CD8-positive, alpha-beta memory T cell (primary cell): ENCODE measurements around the gene SH3GLB2. TPM values are rescaled to one million over a fixed set of nuclear protein-coding genes. Genes with fewer than 3 reads are reported as not detected.

Experiments
- CTCF ChIA-PET: fragments of 350-600 bp; sonication (Branson Sonifier 250); formaldehyde crosslinking; loops from one replicate; lab custom pipeline; 2021; ENCODE audit warnings: antibody characterized with exemption; lab: Charles Lee
- POLR2A ChIA-PET: fragments of 350-600 bp; sonication (Branson Sonifier 250); formaldehyde crosslinking; loops from one replicate; lab custom pipeline; 2021; ENCODE audit warnings: antibody characterized with exemption; lab: Charles Lee
- DNase-seq, 5 donors: peaks; one replicate each; pipeline versions ENCODE4 v3.0.0 to v3.0.0-alpha.2; 2020 to 2022; ENCODE audit warnings: mixed read lengths in 1 of 5
- H3K27ac ChIP-seq: one replicate; pipeline ENCODE4 v1.7.0; 2013; ENCODE audit warnings: low read depth, mild to moderate bottlenecking, low read length, moderate library complexity
- H3K27me3 ChIP-seq: 2 replicates; pipeline ENCODE4 v1.7.0; 2013; ENCODE audit warnings: low read length, mild to moderate bottlenecking; ENCODE audit not compliant: insufficient read depth, poor library complexity, severe bottlenecking
- H3K36me3 ChIP-seq: 2 replicates; pipeline ENCODE4 v1.7.0; 2013; ENCODE audit warnings: mild to moderate bottlenecking, low read length, moderate library complexity; ENCODE audit not compliant: insufficient read depth
- H3K4me1 ChIP-seq: 2 replicates; pipeline ENCODE4 v1.7.0; 2013; ENCODE audit warnings: mild to moderate bottlenecking, low read length, moderate library complexity; ENCODE audit not compliant: insufficient read depth
- H3K4me3 ChIP-seq: 2 replicates; pipeline ENCODE4 v1.7.0; 2013; ENCODE audit warnings: mild to moderate bottlenecking, low read length
- H3K9me3 ChIP-seq: 2 replicates; pipeline ENCODE4 v1.7.0; 2013; ENCODE audit warnings: mild to moderate bottlenecking, low read length
- H3K27ac Mint-ChIP-seq, 8 donors: one replicate each; pipeline ENCODE4 v1.8.0; 2020 to 2021; ENCODE audit warnings: mixed read lengths in 8 of 8, mild to moderate bottlenecking in 6 of 8, inconsistent platforms in 3 of 8, moderate library complexity in 3 of 8
- H3K27me3 Mint-ChIP-seq, 2 donors: one replicate each; pipeline ENCODE4 v1.8.0; 2020 to 2021; ENCODE audit warnings: mixed read lengths in 2 of 2, mild to moderate bottlenecking in 1 of 2, moderate library complexity in 1 of 2
- H3K36me3 Mint-ChIP-seq, 3 donors: one replicate each; pipeline ENCODE4 v1.8.0; 2020 to 2021; ENCODE audit warnings: mixed read lengths in 3 of 3, inconsistent platforms in 1 of 3, mild to moderate bottlenecking in 1 of 3
- H3K4me1 Mint-ChIP-seq, 3 donors: one replicate each; pipeline ENCODE4 v1.8.0; 2020 to 2021; ENCODE audit warnings: mixed read lengths in 3 of 3, inconsistent platforms in 1 of 3, mild to moderate bottlenecking in 1 of 3
- H3K4me3 Mint-ChIP-seq, 7 donors: one replicate each; pipeline ENCODE4 v1.8.0; 2020 to 2021; ENCODE audit warnings: mixed read lengths in 7 of 7, mild to moderate bottlenecking in 6 of 7, moderate library complexity in 4 of 7, inconsistent platforms in 2 of 7
- H3K9me3 Mint-ChIP-seq, 5 donors: one replicate each; pipeline ENCODE4 v1.8.0; 2020 to 2022; ENCODE audit warnings: mixed read lengths in 5 of 5, mild to moderate bottlenecking in 3 of 5, moderate library complexity in 2 of 5, inconsistent platforms in 1 of 5
- polyA plus RNA-seq: library from polyadenylated mRNA; unstranded; fragments of 300-500 nt; fragmentation: Illumina TruSeq; gene quantifications from one replicate; pipeline ENCODE4 v1.2.3, GENCODE V29; 2021
- total RNA-seq, 2 experiments: library from RNA; stranded (reverse); gene quantifications; one replicate each; pipeline ENCODE4 v1.2.3, GENCODE V29; 2021

SH3GLB2 gene
- total and polyA plus RNA-seq, 3 experiments from 2014 or later = 36.2 to 58.3 (median 55.0) TPM

DNA sequence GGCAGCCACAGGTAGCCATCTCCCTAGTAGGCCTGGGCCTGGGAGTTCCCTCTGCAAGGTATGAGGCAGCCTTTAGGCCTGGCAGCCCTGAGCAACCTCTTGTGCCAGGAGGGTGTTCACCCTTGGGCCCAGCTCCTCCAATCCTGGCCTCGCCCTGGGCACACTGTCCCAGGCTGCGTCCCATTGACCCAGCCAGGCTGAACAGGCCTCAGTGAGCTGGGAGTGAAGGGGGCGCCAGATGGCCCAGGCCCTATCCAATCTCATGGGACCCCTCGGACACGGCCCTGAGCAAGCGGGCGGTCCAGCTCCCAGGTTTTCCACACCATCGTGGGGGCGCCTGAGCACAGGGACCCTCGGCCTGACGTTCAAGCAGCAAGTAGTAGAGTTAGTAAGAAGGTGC, 14.5 kb downstream of the SH3GLB2 start:
- H3K27ac ChIP-seq = no peak overlapping the region
- ChIA-PET CTCF (interaction anchor here (0.9 kb wide), 1 partner anchor 437 kb away, joined by 3 read pairs; no protein-coding TSS in a partner anchor), POLR2A (no interaction called here)
- Mint-ChIP-seq H3K27ac (peak overlapping the region in 1 of 8 donors; percentile 72), H3K27me3 (no peaks in the 10 kb centered on the region), H3K4me1 (no peaks in the 10 kb centered on the region), H3K36me3 (peaks cover 0 to 76% (median 4%) of the 10 kb centered on the region in 3 donors), H3K9me3 (no peaks in the 10 kb centered on the region), H3K4me3 (no peak overlapping the region)
- no peaks in the 10 kb centered on the region for H3K9me3 ChIP-seq
- DNase-seq = no peak
- no peaks in the 10 kb centered on the region for H3K27me3 ChIP-seq
- H3K36me3 ChIP-seq = peaks cover 6% of the 10 kb centered on the region
- no peaks in the 10 kb centered on the region for H3K4me1 ChIP-seq
- H3K4me3 ChIP-seq = no peak overlapping the region

DNA sequence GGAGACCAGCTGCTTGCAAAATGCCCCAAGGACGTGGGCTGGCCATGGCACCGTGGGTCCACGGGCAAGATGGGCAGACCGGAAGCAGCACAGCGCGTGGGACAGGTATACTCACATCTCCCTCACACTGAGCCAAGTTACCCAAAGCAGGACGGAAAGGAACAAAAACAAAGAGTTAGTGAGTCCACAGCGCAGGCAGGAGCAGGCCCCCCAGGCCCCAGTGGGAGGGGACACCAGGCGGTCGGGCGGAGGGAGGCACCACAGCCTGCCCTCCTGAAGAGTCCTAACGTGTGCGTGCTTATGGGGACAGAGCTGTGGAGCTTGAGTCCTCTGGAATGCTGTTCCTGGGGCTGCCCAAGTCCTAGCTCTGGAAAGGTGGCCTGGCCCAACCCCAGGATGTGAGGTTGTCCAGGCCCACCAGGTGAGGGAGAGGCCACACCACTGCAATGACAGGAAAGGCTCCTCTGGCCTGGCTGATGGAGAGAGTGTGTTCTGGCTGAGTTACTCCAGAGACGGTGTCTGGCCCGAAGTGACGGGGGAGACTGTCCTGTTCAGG, 15.2 kb downstream of the SH3GLB2 start:
- H3K27me3 Mint-ChIP-seq = no peaks in the 10 kb centered on the region
- H3K27ac ChIP-seq = no peak overlapping the region
- no peaks in the 10 kb centered on the region for H3K27me3 ChIP-seq
- CTCF ChIA-PET = no interaction called here
- no peaks in the 10 kb centered on the region for H3K9me3 Mint-ChIP-seq
- no peak overlapping the region for H3K4me3 Mint-ChIP-seq
- no peak for DNase-seq
- H3K4me1 ChIP-seq = no peaks in the 10 kb centered on the region
- H3K36me3 Mint-ChIP-seq = peaks cover 0 to 75% (median 4%) of the 10 kb centered on the region in 3 donors
- peaks cover 6% of the 10 kb centered on the region for H3K36me3 ChIP-seq
- POLR2A ChIA-PET = no interaction called here
- no peaks in the 10 kb centered on the region for H3K4me1 Mint-ChIP-seq
- H3K27ac Mint-ChIP-seq = peak overlapping the region in 3 of 8 donors; percentile 29 to 59 (median 46)
- no peaks in the 10 kb centered on the region for H3K9me3 ChIP-seq
- H3K4me3 ChIP-seq = no peak overlapping the region

DNA sequence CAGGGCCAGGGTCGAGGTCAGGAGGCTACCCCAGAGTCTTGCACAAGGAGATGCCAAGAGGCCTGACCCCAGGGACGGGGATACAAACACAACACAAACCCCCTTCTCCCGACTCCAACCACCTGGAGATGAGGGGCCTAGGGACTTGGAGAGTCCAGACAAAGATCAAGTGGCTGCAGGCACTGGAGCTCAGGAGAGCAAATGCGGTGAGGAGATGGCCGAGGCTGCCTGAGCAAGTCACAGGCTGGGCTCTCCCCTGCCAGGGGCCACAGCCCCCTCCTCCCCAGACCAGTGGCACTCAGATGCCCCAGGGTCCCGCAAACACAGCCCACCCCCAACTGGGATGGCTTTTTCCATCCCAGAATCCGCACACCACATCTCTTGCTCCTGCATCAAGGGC, 15.8 kb downstream of the SH3GLB2 start:
- Histone ChIP-seq H3K4me1 (no peaks in the 10 kb centered on the region), H3K4me3 (no peak overlapping the region), H3K9me3 (no peaks in the 10 kb centered on the region), H3K27me3 (no peaks in the 10 kb centered on the region), H3K27ac (no peak overlapping the region), H3K36me3 (peaks cover 6% of the 10 kb centered on the region)
- Mint-ChIP-seq H3K9me3 (no peaks in the 10 kb centered on the region), H3K27ac (peak overlapping the region in 1 of 8 donors; percentile 81), H3K4me3 (no peak overlapping the region), H3K4me1 (no peaks in the 10 kb centered on the region), H3K27me3 (no peaks in the 10 kb centered on the region), H3K36me3 (peaks cover 0 to 78% (median 4%) of the 10 kb centered on the region in 3 donors)
- POLR2A ChIA-PET = no interaction called here
- CTCF ChIA-PET = no interaction called here
- no peak for DNase-seq

DNA sequence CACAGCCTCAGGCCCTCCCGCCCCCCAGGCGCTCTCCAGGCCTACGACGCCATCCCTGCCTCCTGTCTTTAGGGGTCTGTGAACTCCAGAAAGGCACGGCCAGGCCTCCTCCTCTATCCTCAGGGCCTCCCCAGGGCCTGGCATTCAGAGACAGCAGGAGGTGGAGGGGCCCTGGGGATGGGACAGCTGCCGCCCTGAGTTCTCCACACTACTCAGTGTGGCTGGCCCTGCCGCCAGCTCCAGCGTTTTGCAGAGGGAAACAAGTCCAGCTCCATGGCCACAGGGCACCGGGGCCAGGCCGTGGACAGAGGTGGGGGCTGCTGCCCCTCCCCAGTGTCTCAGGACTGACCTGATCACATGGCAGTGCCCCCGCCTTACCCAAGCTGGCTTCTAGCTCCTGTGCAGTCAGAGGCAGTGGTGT, 16.4 kb downstream of the SH3GLB2 start:
- Mint-ChIP-seq H3K27ac (no peak overlapping the region), H3K4me3 (no peak overlapping the region), H3K27me3 (no peaks in the 10 kb centered on the region), H3K36me3 (peaks cover 0 to 80% (median 4%) of the 10 kb centered on the region in 3 donors), H3K4me1 (no peaks in the 10 kb centered on the region), H3K9me3 (no peaks in the 10 kb centered on the region)
- Histone ChIP-seq H3K27ac (no peak overlapping the region), H3K27me3 (no peaks in the 10 kb centered on the region), H3K9me3 (no peaks in the 10 kb centered on the region), H3K4me1 (no peaks in the 10 kb centered on the region), H3K4me3 (no peak overlapping the region), H3K36me3 (peaks cover 6% of the 10 kb centered on the region)
- no peak for DNase-seq
- POLR2A ChIA-PET = no interaction called here
- CTCF ChIA-PET = no interaction called here

DNA sequence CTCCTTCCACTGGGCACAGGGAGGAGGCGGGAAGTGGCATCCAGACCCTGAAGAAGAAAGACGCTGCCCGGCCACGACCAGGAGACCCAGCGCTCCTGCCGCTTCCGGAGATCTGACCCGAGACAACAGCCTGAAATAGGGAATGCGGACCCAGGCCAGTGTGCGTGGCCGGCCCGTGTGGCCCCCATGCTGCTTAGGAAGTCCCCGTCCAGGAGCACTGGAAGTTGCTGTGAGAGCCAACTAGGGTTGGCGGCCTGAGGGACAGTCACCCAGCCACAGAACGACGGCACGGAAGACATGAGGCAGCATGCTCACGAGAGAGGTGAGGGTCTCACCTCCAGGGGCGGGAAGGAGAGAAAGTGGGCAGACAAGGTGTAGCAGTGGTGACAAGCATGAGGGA, 17.0 kb downstream of the SH3GLB2 start:
- no peak for DNase-seq
- Mint-ChIP-seq H3K9me3 (no peaks in the 10 kb centered on the region), H3K27me3 (no peaks in the 10 kb centered on the region), H3K36me3 (peaks cover 0 to 82% (median 4%) of the 10 kb centered on the region in 3 donors), H3K27ac (peak overlapping the region in 1 of 8 donors; percentile 95), H3K4me1 (no peaks in the 10 kb centered on the region), H3K4me3 (no peak overlapping the region)
- POLR2A ChIA-PET = no interaction called here
- Histone ChIP-seq H3K9me3 (no peaks in the 10 kb centered on the region), H3K4me1 (no peaks in the 10 kb centered on the region), H3K4me3 (no peak overlapping the region), H3K36me3 (peaks cover 6% of the 10 kb centered on the region), H3K27me3 (no peaks in the 10 kb centered on the region), H3K27ac (no peak overlapping the region)
- CTCF ChIA-PET = no interaction called here

DNA sequence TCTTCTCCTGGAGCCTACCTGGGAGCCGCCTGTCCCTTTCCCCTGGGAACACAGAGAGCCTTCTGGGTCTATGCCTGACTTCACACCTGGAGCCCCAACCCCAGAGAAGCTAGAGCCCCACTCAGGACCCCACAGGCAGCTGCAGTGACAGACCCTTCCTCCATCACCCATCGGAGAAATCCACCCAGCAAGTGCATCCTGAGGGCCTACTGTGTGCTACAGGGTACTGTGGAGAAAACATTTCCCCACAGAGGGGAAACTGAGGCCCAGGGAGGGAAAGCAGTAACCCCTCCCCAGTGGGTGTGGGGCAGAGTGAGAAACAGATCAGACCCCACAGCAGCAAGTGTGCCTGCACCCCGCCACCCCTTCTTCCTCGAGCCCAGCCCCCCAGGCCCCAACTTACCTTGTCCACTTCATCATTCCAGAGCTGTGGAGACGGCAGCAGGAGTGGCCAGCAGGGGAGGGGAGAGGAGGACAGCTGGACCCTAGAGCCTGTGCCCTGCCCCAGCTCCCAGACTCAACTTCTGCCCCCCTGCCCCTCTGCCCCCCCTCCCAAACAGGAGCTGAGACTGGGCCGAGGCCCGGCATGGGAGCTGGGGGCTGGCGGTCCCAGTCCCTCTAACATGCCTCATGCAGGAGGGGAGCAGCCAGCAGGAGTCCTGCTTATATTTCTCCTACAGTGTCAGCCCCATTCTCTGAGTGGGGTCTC, 17.7 kb downstream of the SH3GLB2 start:
- ChIA-PET CTCF (no interaction called here), POLR2A (no interaction called here)
- no peak for DNase-seq
- H3K9me3 Mint-ChIP-seq = no peaks in the 10 kb centered on the region
- Histone ChIP-seq H3K4me1 (no peaks in the 10 kb centered on the region), H3K27me3 (no peaks in the 10 kb centered on the region), H3K4me3 (no peak overlapping the region), H3K36me3 (peaks cover 6% of the 10 kb centered on the region), H3K9me3 (no peaks in the 10 kb centered on the region), H3K27ac (no peak overlapping the region)
- no peaks in the 10 kb centered on the region for H3K4me1 Mint-ChIP-seq
- H3K36me3 Mint-ChIP-seq = peaks cover 0 to 85% (median 4%) of the 10 kb centered on the region in 3 donors
- H3K4me3 Mint-ChIP-seq = no peak overlapping the region
- no peaks in the 10 kb centered on the region for H3K27me3 Mint-ChIP-seq
- no peak overlapping the region for H3K27ac Mint-ChIP-seq

DNA sequence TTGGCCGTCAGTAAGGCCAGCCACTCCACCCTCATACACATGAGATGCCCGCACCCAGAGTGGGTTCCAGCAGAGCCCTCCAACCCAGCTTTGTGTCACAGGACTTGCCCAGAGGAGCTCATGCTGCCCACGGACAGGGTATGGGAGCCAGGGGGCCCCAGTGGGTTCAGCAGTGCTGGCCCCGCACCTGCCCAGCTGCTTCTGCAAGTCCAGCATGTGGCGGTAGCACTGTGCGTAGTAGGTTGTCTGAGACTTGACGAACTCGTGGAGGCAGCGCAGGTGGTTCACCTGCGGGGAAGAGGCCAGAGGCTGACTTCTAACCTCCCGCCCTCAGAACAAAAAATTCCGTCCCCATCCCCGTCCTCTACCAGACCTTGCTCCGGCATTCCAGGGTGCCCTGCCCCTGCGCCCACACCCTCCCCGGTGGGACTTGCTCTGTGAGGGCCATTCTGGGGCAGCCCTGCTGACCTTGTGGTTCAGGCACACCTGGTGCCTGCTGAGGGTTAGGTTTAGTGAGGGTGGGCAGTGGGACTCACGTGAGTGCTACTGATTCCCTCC, 18.5 kb downstream of the SH3GLB2 start:
- no peak for DNase-seq
- Mint-ChIP-seq H3K9me3 (no peaks in the 10 kb centered on the region), H3K27me3 (no peaks in the 10 kb centered on the region), H3K4me3 (no peak overlapping the region), H3K27ac (no peak overlapping the region), H3K36me3 (peaks cover 0 to 85% (median under 1%) of the 10 kb centered on the region in 3 donors), H3K4me1 (no peaks in the 10 kb centered on the region)
- H3K27ac ChIP-seq = no peak overlapping the region
- ChIA-PET POLR2A (no interaction called here), CTCF (no interaction called here)
- peaks cover 2% of the 10 kb centered on the region for H3K36me3 ChIP-seq
- no peak overlapping the region for H3K4me3 ChIP-seq
- no peaks in the 10 kb centered on the region for H3K4me1 ChIP-seq
- H3K27me3 ChIP-seq = no peaks in the 10 kb centered on the region
- H3K9me3 ChIP-seq = no peaks in the 10 kb centered on the region

DNA sequence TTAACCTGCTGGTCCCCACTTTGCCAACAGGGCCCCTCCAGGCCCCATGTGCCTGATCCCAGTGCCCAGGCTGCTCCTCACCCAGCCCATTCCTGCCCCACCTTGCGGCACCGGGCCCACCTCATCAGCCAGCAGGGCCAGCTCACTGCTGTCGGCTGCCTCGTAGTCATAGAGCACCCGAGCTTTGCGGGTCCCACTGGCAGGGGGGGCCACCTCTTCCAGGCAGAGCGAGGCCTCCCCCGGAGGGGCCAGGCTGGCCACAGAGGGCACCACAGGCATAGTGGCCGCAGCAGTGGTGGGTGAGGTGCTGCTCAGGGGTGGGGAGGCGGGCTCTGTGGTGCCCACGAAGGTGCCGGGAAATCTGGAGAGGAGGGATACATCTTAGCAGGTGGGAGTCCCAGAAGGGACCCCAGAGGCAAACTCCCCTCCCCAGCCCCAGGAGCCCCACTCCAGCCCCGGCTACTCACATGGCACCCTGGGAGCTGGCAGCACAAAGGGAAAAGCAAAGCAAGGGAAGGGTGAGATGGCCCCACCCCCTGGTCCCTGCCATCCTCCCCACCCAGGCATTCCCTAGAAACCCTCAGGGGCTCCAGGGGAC, 19.0 kb downstream of the SH3GLB2 start:
- H3K4me3 Mint-ChIP-seq = no peak overlapping the region

More for the DNA sequence above, 19.0 kb downstream of the SH3GLB2 start:
- no peak for DNase-seq
- ChIA-PET POLR2A (no interaction called here), CTCF (no interaction called here)
- no peak overlapping the region for H3K27ac Mint-ChIP-seq
- no peaks in the 10 kb centered on the region for H3K9me3 Mint-ChIP-seq
- Histone ChIP-seq H3K27me3 (no peaks in the 10 kb centered on the region), H3K4me3 (no peak overlapping the region), H3K36me3 (no peaks in the 10 kb centered on the region), H3K27ac (no peak overlapping the region), H3K9me3 (no peaks in the 10 kb centered on the region), H3K4me1 (no peaks in the 10 kb centered on the region)
- no peaks in the 10 kb centered on the region for H3K4me1 Mint-ChIP-seq
- peaks cover 0 to 84% (median 0%) of the 10 kb centered on the region in 3 donors for H3K36me3 Mint-ChIP-seq
- no peaks in the 10 kb centered on the region for H3K27me3 Mint-ChIP-seq
